DMS153 (cell line): ENCODE data around the gene SZT2.

ENCODE experiments used
- DNase-seq: peaks from one replicate; lab custom pipeline; 2025; lab: John Stamatoyannopoulos, UW

SZT2 gene

GRCh38 chr1:43423672-43424550 is 34.2 kb downstream of the SZT2 start:
- no peak for DNase-seq

- DNase-seq, result no peak
Measured at GRCh38 chr1:43425045-43425444, 35.3 kb downstream of the SZT2 start.

- DNase-seq, result no peak
Measured at GRCh38 chr1:43426221-43426620, 36.5 kb downstream of the SZT2 start.

- peak; percentile 45 for DNase-seq
Measured at GRCh38 chr1:43427524-43427923, 37.8 kb downstream of the SZT2 start.

GRCh38 chr1:43427941-43428340 is 38.2 kb downstream of the SZT2 start:
- DNase-seq, result no peak

GRCh38 chr1:43430831-43431230 is 41.1 kb downstream of the SZT2 start:
- no peak for DNase-seq

GRCh38 chr1:43431676-43432075 is 42.0 kb downstream of the SZT2 start:
- no peak for DNase-seq

- DNase-seq, result no peak
Measured at GRCh38 chr1:43432171-43432860, 42.6 kb downstream of the SZT2 start.

GRCh38 chr1:43432907-43433306 is 43.2 kb downstream of the SZT2 start:
- DNase-seq, result no peak

- no peak for DNase-seq
Measured at GRCh38 chr1:43434256-43434655, 44.6 kb downstream of the SZT2 start.

- DNase-seq, result no peak
Measured at GRCh38 chr1:43435146-43436145, 45.7 kb downstream of the SZT2 start.

- no peak for DNase-seq
Measured at GRCh38 chr1:43436371-43436770, 46.7 kb downstream of the SZT2 start.

- no peak for DNase-seq
Measured at GRCh38 chr1:43437031-43437973, 47.6 kb downstream of the SZT2 start.

- DNase-seq, result no peak
Measured at GRCh38 chr1:43438006-43438405, 48.3 kb downstream of the SZT2 start.

GRCh38 chr1:43438576-43438952 is 48.9 kb downstream of the SZT2 start:
- DNase-seq, result no peak

GRCh38 chr1:43438953-43439581 is 49.4 kb downstream of the SZT2 start:
- DNase-seq, result no peak

- no peak for DNase-seq
Measured at GRCh38 chr1:43439781-43440180, 50.1 kb downstream of the SZT2 start.

GRCh38 chr1:43440358-43440757 is 50.7 kb downstream of the SZT2 start:
- DNase-seq, result peak; percentile 95

- DNase-seq, result no peak
Measured at GRCh38 chr1:43441166-43441893, 51.6 kb downstream of the SZT2 start.
